HEK293 (cell line): Measurements from ENCODE around the gene VEGFB.

Experiments used
- CTCF ChIA-PET: fragments of 350-600 bp; formaldehyde crosslinking; extraction: SDS; loops from one replicate; lab custom pipeline; 2021; ENCODE audit warnings: antibody characterized with exemption; lab: Yijun Ruan, JAX
- POLR2A ChIA-PET: fragments of 300-600 bp; formaldehyde crosslinking; extraction: SDS; loops from one replicate; lab custom pipeline; 2020; ENCODE audit warnings: antibody characterized with exemption, inconsistent platforms; lab: Yijun Ruan, JAX
- H3K27ac ChIP-seq: fragments of 200-500 bp; sonication (Bioruptor generic); 2 replicates; pipeline ENCODE4 v1.5.1; 2014; ENCODE audit warnings: low read depth, low read length, control low read depth, inconsistent platforms; ENCODE audit errors: extremely low read depth
- H3K36me3 ChIP-seq, 2 experiments: fragments of 200-500 bp in 1 of 2; sonication (Bioruptor generic) in 1 of 2; 1 replicate in 1 of 2; 2 replicates in 1 of 2; pipeline ENCODE4 v1.5.1; 2014 to 2017; ENCODE audit warnings: inconsistent platforms in 2 of 2, low read length in 2 of 2; ENCODE audit not compliant: control insufficient read depth in 2 of 2, insufficient read depth in 1 of 2
- H3K4me1 ChIP-seq: fragments of 200-500 bp; sonication (Bioruptor generic); 2 replicates; pipeline ENCODE4 v1.5.1; 2014; ENCODE audit warnings: mild to moderate bottlenecking, low read length, inconsistent platforms; ENCODE audit not compliant: control insufficient read depth, insufficient read depth
- H3K4me3 ChIP-seq: 2 replicates; pipeline ENCODE4 v1.5.1; 2011; ENCODE audit warnings: low read depth, mild to moderate bottlenecking, control low read depth, low read length, moderate library complexity
- H3K9me3 ChIP-seq: fragments of 200-500 bp; sonication (Bioruptor generic); 2 replicates; pipeline ENCODE4 v1.5.1; 2014; ENCODE audit warnings: low read depth, low read length, inconsistent platforms; ENCODE audit not compliant: control insufficient read depth, insufficient read depth
- BCL11B ChIP-seq: fragments of 450-650 bp; formaldehyde crosslinking; IDR thresholded peaks from 2 replicates; pipeline ENCODE4 v1.5.1; 2016; ENCODE audit warnings: low read depth, missing biosample characterization, missing genetic modification characterization
- EGR2 ChIP-seq: fragments of 450-650 bp; formaldehyde crosslinking; IDR thresholded peaks from 2 replicates; pipeline ENCODE4 v1.5.1; 2016; ENCODE audit warnings: low read depth, missing biosample characterization, missing genetic modification characterization
- HIC1 ChIP-seq: fragments of 450-650 bp; formaldehyde crosslinking; IDR thresholded peaks from 2 replicates; pipeline ENCODE4 v1.5.1; 2016; ENCODE audit warnings: missing biosample characterization, missing genetic modification characterization
- KLF8 ChIP-seq: fragments of 450-650 bp; formaldehyde crosslinking; IDR thresholded peaks from 2 replicates; pipeline ENCODE4 v1.5.1; 2016; ENCODE audit warnings: missing biosample characterization, missing genetic modification characterization
- SP3 ChIP-seq: fragments of 450-650 bp; formaldehyde crosslinking; IDR thresholded peaks from 2 replicates; pipeline ENCODE4 v1.5.1; 2016; ENCODE audit warnings: missing biosample characterization, missing genetic modification characterization
- TRIM28 ChIP-seq: IDR thresholded peaks from 2 replicates; pipeline ENCODE4 v1.6.1; 2011; ENCODE audit warnings: low read length, control low read depth, borderline replicate concordance
- YY2 ChIP-seq: fragments of 450-650 bp; formaldehyde crosslinking; IDR thresholded peaks from 2 replicates; pipeline ENCODE4 v1.5.1; 2016; ENCODE audit warnings: missing biosample characterization, missing genetic modification characterization
- ZBTB20 ChIP-seq: fragments of 450-650 bp; formaldehyde crosslinking; IDR thresholded peaks from 2 replicates; pipeline ENCODE4 v1.5.1; 2016; ENCODE audit warnings: missing biosample characterization, missing genetic modification characterization
- ZBTB21 ChIP-seq: fragments of 450-650 bp; formaldehyde crosslinking; IDR thresholded peaks from 2 replicates; pipeline ENCODE4 v1.5.1; 2017; ENCODE audit warnings: missing biosample characterization, missing genetic modification characterization
- ZBTB26 ChIP-seq: fragments of 450-650 bp; formaldehyde crosslinking; optimal IDR thresholded peaks from 2 replicates; pipeline ENCODE3; 2016; ENCODE audit warnings: missing biosample characterization, mild to moderate bottlenecking, missing genetic modification characterization
- ZBTB8A ChIP-seq: fragments of 450-650 bp; formaldehyde crosslinking; IDR thresholded peaks from 2 replicates; pipeline ENCODE4 v1.5.1; 2016; ENCODE audit warnings: missing biosample characterization, missing genetic modification characterization
- ZEB2 ChIP-seq: fragments of 450-650 bp; formaldehyde crosslinking; IDR thresholded peaks from 2 replicates; pipeline ENCODE4 v1.5.1; 2016; ENCODE audit warnings: missing biosample characterization, missing genetic modification characterization
- ZFHX2 ChIP-seq: fragments of 450-650 bp; formaldehyde crosslinking; conservative IDR thresholded peaks from 2 replicates; pipeline ENCODE4 v1.5.1; 2016; ENCODE audit warnings: missing biosample characterization, missing genetic modification characterization
- ZNF10 ChIP-seq: fragments of 450-650 bp; formaldehyde crosslinking; IDR thresholded peaks from 2 replicates; pipeline ENCODE4 v1.5.1; 2017; ENCODE audit warnings: missing biosample characterization, missing genetic modification characterization
- ZNF133 ChIP-seq: fragments of 450-650 bp; formaldehyde crosslinking; IDR thresholded peaks from 2 replicates; pipeline ENCODE4 v1.5.1; 2016; ENCODE audit warnings: missing biosample characterization, missing genetic modification characterization
- ZNF146 ChIP-seq: fragments of 450-650 bp; formaldehyde crosslinking; IDR thresholded peaks from 2 replicates; pipeline ENCODE4 v1.5.1; 2016; ENCODE audit warnings: missing biosample characterization, missing genetic modification characterization
- ZNF18 ChIP-seq: fragments of 450-650 bp; formaldehyde crosslinking; IDR thresholded peaks from 2 replicates; pipeline ENCODE4 v1.5.1; 2016; ENCODE audit warnings: missing biosample characterization, missing genetic modification characterization
- ZNF211 ChIP-seq: fragments of 450-650 bp; formaldehyde crosslinking; IDR thresholded peaks from 2 replicates; pipeline ENCODE4 v1.5.1; 2016; ENCODE audit warnings: low read depth, missing biosample characterization, missing genetic modification characterization
- ZNF221 ChIP-seq: fragments of 450-650 bp; formaldehyde crosslinking; IDR thresholded peaks from 2 replicates; pipeline ENCODE4 v1.5.1; 2017; ENCODE audit warnings: missing biosample characterization, missing genetic modification characterization, borderline replicate concordance
- ZNF311 ChIP-seq: fragments of 450-650 bp; formaldehyde crosslinking; IDR thresholded peaks from 2 replicates; pipeline ENCODE4 v1.5.1; 2017; ENCODE audit warnings: missing biosample characterization, missing genetic modification characterization, borderline replicate concordance
- ZNF335 ChIP-seq: fragments of 450-650 bp; formaldehyde crosslinking; conservative IDR thresholded peaks from 2 replicates; pipeline ENCODE4 v1.5.1; 2016; ENCODE audit warnings: missing biosample characterization, missing genetic modification characterization
- ZNF341 ChIP-seq: fragments of 450-650 bp; formaldehyde crosslinking; IDR thresholded peaks from 2 replicates; pipeline ENCODE4; 2016; ENCODE audit warnings: low read depth, missing biosample characterization, missing genetic modification characterization
- ZNF449 ChIP-seq: fragments of 450-650 bp; formaldehyde crosslinking; IDR thresholded peaks from 2 replicates; pipeline ENCODE4 v1.5.1; 2017; ENCODE audit warnings: missing biosample characterization, mild to moderate bottlenecking, missing genetic modification characterization, moderate library complexity
- ZNF580 ChIP-seq: fragments of 450-650 bp; formaldehyde crosslinking; IDR thresholded peaks from 2 replicates; pipeline ENCODE4 v1.5.1; 2016; ENCODE audit warnings: missing biosample characterization, missing genetic modification characterization
- ZNF626 ChIP-seq: fragments of 450-650 bp; sonication (Bioruptor Pico); formaldehyde crosslinking; IDR thresholded peaks from 2 replicates; pipeline ENCODE4 v1.5.1; 2018; ENCODE audit warnings: missing biosample characterization, missing genetic modification characterization, inconsistent platforms
- ZNF654 ChIP-seq: fragments of 450-650 bp; formaldehyde crosslinking; IDR thresholded peaks from 2 replicates; pipeline ENCODE4 v1.5.1; 2016; ENCODE audit warnings: low read depth, missing biosample characterization, missing genetic modification characterization
- ZNF670 ChIP-seq: fragments of 450-650 bp; formaldehyde crosslinking; IDR thresholded peaks from 2 replicates; pipeline ENCODE4 v1.5.1; 2016; ENCODE audit warnings: missing biosample characterization, missing genetic modification characterization, low read depth
- ZNF792 ChIP-seq: fragments of 450-650 bp; formaldehyde crosslinking; IDR thresholded peaks from 2 replicates; pipeline ENCODE4 v1.5.1; 2016; ENCODE audit warnings: missing biosample characterization, missing genetic modification characterization

The VEGFB gene

GRCh38 chr11:64246871-64247728, 12.7 kb downstream of the VEGFB start, which contains the start of gene PPP1R14B (continued):
- TF ChIP-seq EGR2, result peak; percentile 44; the same call in 1 of the 2 replicates
- TF ChIP-seq, all 188 proteins: peak for 41

- H3K27ac ChIP-seq, result no peak overlapping the region
- H3K9me3 ChIP-seq, result no peaks in the 10 kb centered on the region
- ChIA-PET POLR2A (interaction anchor here (1.1 to 7.2 kb wide), 4 partner anchors 22 to 70 kb away, joined by 3 to 96 read pairs (median 6); partner anchors contain the start of genes NUDT22, PRDX5, TRMT112 and TRPT1), CTCF (interaction anchor here (1.1 kb wide), 1 partner anchor 57 kb away, joined by 4 read pairs; no protein-coding TSS in a partner anchor)
- H3K4me1 ChIP-seq, result peaks cover 10% of the 10 kb centered on the region
- peak overlapping the region; percentile 1; the same call in 1 of the 2 replicates for H3K4me3 ChIP-seq
- H3K36me3 ChIP-seq, result peaks cover 0 to 20% of the 10 kb centered on the region in 2 experiments; a peak in 1 of 3 replicates
- TF ChIP-seq ZNF311, result no peak
- no peak for TF ChIP-seq YY2 (tag by site-specific recombination)
- TF ChIP-seq HIC1 (tag by site-specific recombination), result no peak
- no peak for TF ChIP-seq TRIM28
- no peak for TF ChIP-seq ZBTB8A (tag by site-specific recombination)
- no peak for TF ChIP-seq ZNF792
- TF ChIP-seq ZBTB20 (tag by site-specific recombination), result no peak; the same call in 1 of the 2 replicates
- TF ChIP-seq ZNF341 (tag by site-specific recombination), result peak; percentile 87
- TF ChIP-seq ZNF10 (tag by site-specific recombination), result 0 out of 2 replicates have a peak, but pooled peaks have one; percentile 5
- TF ChIP-seq ZFHX2 (tag by site-specific recombination), result no peak
- TF ChIP-seq ZNF18, result no peak
- TF ChIP-seq BCL11B (tag by site-specific recombination), result 0 out of 2 replicates have a peak, but pooled peaks have one; percentile 2
- TF ChIP-seq SP3, result no peak
- TF ChIP-seq ZBTB21 (tag by site-specific recombination), result no peak
- no peak for TF ChIP-seq ZNF449 (tag by site-specific recombination)
- no peak for TF ChIP-seq ZNF133 (tag by site-specific recombination)
- TF ChIP-seq KLF8 (tag by site-specific recombination), result 0 out of 2 replicates have a peak, but pooled peaks have one; percentile 4
- TF ChIP-seq ZNF146 (tag by site-specific recombination), result no peak
- no peak for TF ChIP-seq ZNF670 (tag by site-specific recombination)
- no peak for TF ChIP-seq ZNF335 (tag by site-specific recombination)
- TF ChIP-seq ZBTB26 (tag by site-specific recombination), result peak; percentile 30
- TF ChIP-seq ZNF221 (tag by site-specific recombination), result no peak
- TF ChIP-seq ZNF626, result no peak
- TF ChIP-seq ZNF580 (tag by site-specific recombination), result no peak
- peak; percentile 3; the same call in 1 of the 2 replicates for TF ChIP-seq ZEB2 (tag by site-specific recombination)
- TF ChIP-seq ZNF654, result no peak
- no peak for TF ChIP-seq ZNF211 (tag by site-specific recombination)
These were observed 13.5 kb downstream of the VEGFB start for GRCh38 chr11:64247729-64248531.
